ENCODE results near the gene TMSB4X. TPM values are rescaled to one million over a fixed set of nuclear protein-coding genes. Genes with fewer than 3 reads are reported as not detected.

TMSB4X gene
- total and polyA plus RNA-seq, 2 of the 8 experiments (the other 6 are each of a cell fraction or from before 2014, with no cell fraction given) = 2,063 to 2,112 TPM

- peaks cover 0 to 3% (median 0%) of the 10 kb centered on the region in 4 experiments; a peak in 3 of 7 replicates for H3K4me1 ChIP-seq (replicated peaks in 1 of 4; ENCODE audit: control insufficient read depth in 3 of 4, insufficient read depth in 4 of 4, low read length in 3 of 4)
- no peaks in the 10 kb centered on the region for H3K23me2 ChIP-seq (ENCODE audit: low read depth, low read length)
- H3K79me1 ChIP-seq (ENCODE audit: low read depth, low read length) = no peaks in the 10 kb centered on the region
- CTCF ChIA-PET (ENCODE audit: partially characterized antibody) = interaction anchor here (1.0 to 1.6 kb wide), 3 partner anchors 18 to 781 kb away, joined by 3 to 5 read pairs (median 3); no protein-coding TSS in a partner anchor
- no peak overlapping the region for H4K8ac ChIP-seq (ENCODE audit: extremely low read depth, insufficient read depth, low read length)
- DNase-seq (ENCODE audit: low read depth in 1 of 2, low spot score in 2 of 2) (no peak), FAIRE-seq (no peak)
- H3K79me2 ChIP-seq (ENCODE audit: control insufficient read depth in 1 of 2, insufficient read depth in 2 of 2, low read length in 2 of 2) = no peaks in the 10 kb centered on the region; a peak in 1 of 4 replicates
- no peak overlapping the region for H3K23ac ChIP-seq (ENCODE audit: insufficient read length)
- H2AK5ac ChIP-seq (ENCODE audit: low read depth, low read length) = no peak overlapping the region
- H3K56ac ChIP-seq (replicated peaks; ENCODE audit: insufficient read length, low read depth, low read length) = no peak overlapping the region
- no peak overlapping the region; a peak in 1 of 7 replicates for H3K9ac ChIP-seq (replicated peaks in 1 of 4; ENCODE audit: extremely low read depth in 1 of 4, low read depth in 3 of 4, low read length in 3 of 4)
- no peak overlapping the region for H3K4me2 ChIP-seq (ENCODE audit: insufficient read depth in 1 of 2, low read depth in 2 of 2, low read length in 2 of 2)
- no peak overlapping the region for H2AFZ ChIP-seq (ENCODE audit: low read length)
- POLR2A ChIA-PET (ENCODE audit: partially characterized antibody) = interaction anchor here (0.9 kb wide), 1 partner anchor 10 kb away, joined by 4 read pairs; no protein-coding TSS in a partner anchor
- H4K5ac ChIP-seq (ENCODE audit: insufficient read length, low read depth, low read length) = no peak overlapping the region
- H2BK120ac ChIP-seq (replicated peaks; ENCODE audit: low read depth, low read length) = no peak overlapping the region
- H2BK15ac ChIP-seq (ENCODE audit: low read length) = no peak overlapping the region
- H3K4ac ChIP-seq (replicated peaks; ENCODE audit: insufficient read length, low read depth, low read length) = no peak overlapping the region
- TF ChIP-seq SP2 (IDR thresholded peaks at IDR 0.05; ENCODE audit: low read length) (no peak), MAFK (IDR thresholded peaks at IDR 0.05; ENCODE audit: low read depth, low read length) (no peak), EGR1 (IDR thresholded peaks at IDR 0.05; ENCODE audit: borderline replicate concordance, low read depth, low read length) (no peak), ATF3 (IDR thresholded peaks at IDR 0.05; ENCODE audit: insufficient read depth, low read depth, low read length) (no peak), MAX (IDR thresholded peaks at IDR 0.05) (no peak), KDM4A (IDR thresholded peaks at IDR 0.05; ENCODE audit: low read depth, low read length, severe bottlenecking) (no peak), TEAD4 (IDR thresholded peaks at IDR 0.05; ENCODE audit: low read depth, low read length) (no peak), SP1 (IDR thresholded peaks at IDR 0.05; ENCODE audit: low read depth, low read length) (no peak), POLR2AphosphoS5 (IDR thresholded peaks at IDR 0.05; ENCODE audit: low read depth, low read length) (no peak), RAD21 (IDR thresholded peaks at IDR 0.05 in 1 of 2, conservative IDR thresholded peaks at IDR 0.05 in 1 of 2; ENCODE audit: low read depth in 2 of 2, low read length in 2 of 2) (no peak)
- no peak overlapping the region for H3K4me3 ChIP-seq (ENCODE audit: extremely low read depth in 1 of 4, insufficient read depth in 2 of 4, low read depth in 3 of 4, low read length in 4 of 4)
- no peaks in the 10 kb centered on the region for H4K20me1 ChIP-seq (replicated peaks in 1 of 2; ENCODE audit: control insufficient read depth in 1 of 2, insufficient read depth in 2 of 2, low read length in 2 of 2)
- H2BK20ac ChIP-seq (ENCODE audit: low read length) = no peak overlapping the region
- WGBS, 2 experiments (ENCODE audit: extremely low coverage in 1 of 2, insufficient coverage in 1 of 2, insufficient read length in 1 of 2, insufficient replicate concordance in 2 of 2, low coverage in 1 of 2, low lambda C conversion rate in 2 of 2, missing lambda C conversion rate in 1 of 2) = 90% methylated on average over 11 of the region's 15 CpGs; no CpG with 5 or more reads in 1 of the 2 experiments
- H3K36me3 ChIP-seq (ENCODE audit: control insufficient read depth in 2 of 4, insufficient read depth in 4 of 4, low read length in 3 of 4) = no peaks in the 10 kb centered on the region
- H3K27ac ChIP-seq (ENCODE audit: low read depth, low read length) = no peak overlapping the region
- H2BK12ac ChIP-seq (ENCODE audit: low read depth, low read length) = no peak overlapping the region
- no peak overlapping the region for H3K18ac ChIP-seq (ENCODE audit: extremely low read depth, low read length)
- H2BK5ac ChIP-seq (ENCODE audit: low read depth, low read length) = no peak overlapping the region
- H3K9me3 ChIP-seq (ENCODE audit: insufficient read depth in 2 of 2, low read depth in 1 of 2, low read length in 1 of 2) = no peaks in the 10 kb centered on the region
- H4K91ac ChIP-seq (replicated peaks; ENCODE audit: insufficient read length, low read length) = no peak overlapping the region
- H3K27me3 ChIP-seq (replicated peaks in 1 of 4; ENCODE audit: control insufficient read depth in 3 of 4, extremely low read depth in 1 of 4, insufficient read depth in 3 of 4, low read length in 3 of 4) = no peaks in the 10 kb centered on the region
- no peak overlapping the region for H3K14ac ChIP-seq (ENCODE audit: insufficient read length)
Observed at GRCh38 chrX:12967711-12968465, 7.0 kb upstream of the TMSB4X start.

Measured in H1 (cell line).